PC-3 (cell line): ENCODE measurements around the gene SRRD. TPM values are rescaled to one million over a fixed set of nuclear protein-coding genes. Genes with fewer than 3 reads are reported as not detected.

ENCODE experiments used
- ATAC-seq: fragments of 200-7000 bp; cut with Tn5 transposase; 2 replicates; pipeline ENCODE4 v1.9.1; 2020; ENCODE audit warnings: mild to moderate bottlenecking, moderate library complexity
- BruUV-seq: library from RNA; stranded (reverse); fragments of 400-500 nt; replicated peaks from 2 replicates; lab custom pipeline; 2021; lab: Mats Ljungman, UMichigan
- CTCF ChIA-PET: fragments of 300-600 bp; sonication (Branson Sonifier 250); formaldehyde crosslinking; loops from one replicate; lab custom pipeline; 2022; ENCODE audit warnings: antibody characterized with exemption; lab: Charles Lee
- POLR2A ChIA-PET: fragments of 300-600 bp; sonication (Branson Sonifier 250); formaldehyde crosslinking; loops from one replicate; lab custom pipeline; 2022; ENCODE audit warnings: antibody characterized with exemption; ENCODE audit not compliant: unreplicated experiment; lab: Charles Lee
- DNase-seq: peaks from one replicate; pipeline ENCODE4 v3.0.0-alpha.2; 2015
- H2AFZ ChIP-seq: fragments of 300-600 bp; sonication (generic); 2 replicates; pipeline ENCODE4 v1.6.0; 2016; ENCODE audit warnings: antibody characterized with exemption, low read length
- H3F3A ChIP-seq: fragments of 300-600 bp; sonication (generic); one replicate; pipeline ENCODE4 v1.6.0; 2017; ENCODE audit warnings: antibody characterized with exemption, low read length, control low read depth, mild to moderate bottlenecking; ENCODE audit not compliant: unreplicated experiment
- H3K27ac ChIP-seq: fragments of 300-600 bp; sonication (generic); 2 replicates; pipeline ENCODE4 v1.5.1; 2016; ENCODE audit warnings: mild to moderate bottlenecking, low read length
- H3K27me3 ChIP-seq: fragments of 300-600 bp; sonication (generic); 2 replicates; pipeline ENCODE4 v1.6.1; 2016; ENCODE audit warnings: low read length, mixed read lengths
- H3K36me3 ChIP-seq: fragments of 300-600 bp; sonication (generic); 2 replicates; pipeline ENCODE4 v1.6.1; 2016; ENCODE audit warnings: low read depth, mixed run types, low read length, mixed read lengths
- H3K4me1 ChIP-seq: fragments of 300-600 bp; sonication (generic); 2 replicates; pipeline ENCODE4 v1.5.1; 2016; ENCODE audit warnings: low read length; ENCODE audit not compliant: insufficient read depth
- H3K4me2 ChIP-seq: fragments of 300-600 bp; sonication (generic); 2 replicates; pipeline ENCODE4 v1.6.0; 2016; ENCODE audit warnings: low read length
- H3K4me3 ChIP-seq: fragments of 300-600 bp; sonication (generic); 2 replicates; pipeline ENCODE4 v1.5.1; 2016; ENCODE audit warnings: mild to moderate bottlenecking, low read length, mixed read lengths
- H3K79me2 ChIP-seq: fragments of 300-600 bp; sonication (generic); 2 replicates; pipeline ENCODE4 v1.6.1; 2017; ENCODE audit warnings: low read length, mixed read lengths
- H3K9ac ChIP-seq: fragments of 300-600 bp; sonication (generic); 2 replicates; pipeline ENCODE4 v1.6.0; 2016; ENCODE audit warnings: mild to moderate bottlenecking, low read length
- H3K9me2 ChIP-seq: fragments of 300-600 bp; sonication (generic); replicated peaks from 2 replicates; pipeline ENCODE4 v1.6.1; 2016; ENCODE audit warnings: mixed run types, low read length, mixed read lengths
- H3K9me3 ChIP-seq: fragments of 300-600 bp; sonication (generic); 2 replicates; pipeline ENCODE4 v1.6.1; 2016; ENCODE audit warnings: low read length, mixed read lengths
- H4K20me1 ChIP-seq: fragments of 300-600 bp; sonication (generic); 2 replicates; pipeline ENCODE4 v1.6.1; 2016; ENCODE audit warnings: low read length, mixed read lengths
- CTCF ChIP-seq: fragments of 300-600 bp; sonication (generic); conservative IDR thresholded peaks from 2 replicates; pipeline ENCODE4 v1.5.1; 2017; ENCODE audit warnings: antibody characterized with exemption, low read depth, mild to moderate bottlenecking, low read length
- EZH2 ChIP-seq: fragments of 300-600 bp; sonication (generic); IDR thresholded peaks from one replicate; pipeline ENCODE4 v1.6.1; 2017; ENCODE audit warnings: antibody characterized with exemption, mild to moderate bottlenecking, low read length; ENCODE audit not compliant: unreplicated experiment
- EZH2phosphoT487 ChIP-seq: fragments of 300-600 bp; sonication (generic); IDR thresholded peaks from 2 replicates; pipeline ENCODE4 v1.6.1; 2018; ENCODE audit warnings: mild to moderate bottlenecking, antibody characterized with exemption, low read length, borderline replicate concordance
- intact Hi-C: fragments of 100-400 bp; cut with micrococcal nuclease; formaldehyde crosslinking; loops from 2 replicates; pipeline ENCODE4 v1.9.0; 2023
- total RNA-seq: library from RNA; depleted of rRNA; stranded (reverse); fragments of >200 nt; gene quantifications from 2 replicates; pipeline ENCODE4 v1.2.3, GENCODE V29; 2014

Gene SRRD
- total RNA-seq, 1 experiment from 2014 or later, result 17.6 TPM

GRCh38 chr22:26447584-26448329, 35.9 kb upstream of the SRRD start:
- no peaks in the 10 kb centered on the region for H3K9me3 ChIP-seq
- H3K4me2 ChIP-seq, result no peak overlapping the region
- no peaks in the 10 kb centered on the region for H3K79me2 ChIP-seq
- ATAC-seq, result no peak
- DNase-seq, result no peak
- H2AFZ ChIP-seq, result no peak overlapping the region
- no peak overlapping the region for H3K9ac ChIP-seq
- H3K27ac ChIP-seq, result no peak overlapping the region
- intact Hi-C loops, result no loop called here
- H3K27me3 ChIP-seq, result no peaks in the 10 kb centered on the region
- no peaks in the 10 kb centered on the region for H3K36me3 ChIP-seq
- H3F3A ChIP-seq, result no peaks in the 10 kb centered on the region
- ChIA-PET POLR2A (no interaction called here), CTCF (no interaction called here)
- H3K4me1 ChIP-seq, result no peaks in the 10 kb centered on the region
- no peaks in the 10 kb centered on the region for H4K20me1 ChIP-seq
- no peak for TF ChIP-seq CTCF
- no peak for TF ChIP-seq EZH2
- TF ChIP-seq EZH2phosphoT487, result no peak
- H3K4me3 ChIP-seq, result no peak overlapping the region
- no peaks in the 10 kb centered on the region for H3K9me2 ChIP-seq
- BruUV-seq, result no TSS peak

DNA sequence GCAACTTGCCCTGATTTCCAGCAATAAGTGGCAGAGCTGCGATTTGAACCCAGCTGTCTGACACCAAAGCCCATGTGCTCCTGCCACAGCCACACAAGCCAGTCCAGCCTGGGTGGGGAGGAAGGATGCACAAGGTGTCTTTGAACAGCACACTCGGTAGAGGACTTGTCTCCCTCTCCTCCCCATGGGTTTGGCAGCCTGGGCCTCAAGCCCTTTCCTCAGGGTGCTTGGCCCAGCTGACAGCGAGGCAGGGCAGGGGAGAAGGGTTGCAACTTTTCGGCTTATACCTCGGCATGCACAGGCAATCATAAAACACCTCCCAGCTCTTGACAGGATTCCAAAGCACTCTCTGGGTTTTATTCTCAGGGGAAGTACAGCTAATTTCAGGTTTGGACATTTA, 35.3 kb upstream of the SRRD start:
- ATAC-seq (no peak), DNase-seq (no peak)
- TF ChIP-seq EZH2, result no peak
- no peak for TF ChIP-seq CTCF
- no peak for TF ChIP-seq EZH2phosphoT487
- Histone ChIP-seq H3K4me2 (no peak overlapping the region), H3K4me1 (no peaks in the 10 kb centered on the region), H3K4me3 (no peak overlapping the region), H3K27me3 (no peaks in the 10 kb centered on the region), H3F3A (no peaks in the 10 kb centered on the region), H3K9ac (no peak overlapping the region), H2AFZ (no peak overlapping the region), H3K9me3 (no peaks in the 10 kb centered on the region), H3K36me3 (no peaks in the 10 kb centered on the region), H3K79me2 (no peaks in the 10 kb centered on the region), H3K27ac (no peak overlapping the region), H3K9me2 (no peaks in the 10 kb centered on the region), H4K20me1 (no peaks in the 10 kb centered on the region)
- CTCF ChIA-PET, result no interaction called here
- intact Hi-C loops, result no loop called here
- POLR2A ChIA-PET, result no interaction called here
- BruUV-seq, result no TSS peak

DNA sequence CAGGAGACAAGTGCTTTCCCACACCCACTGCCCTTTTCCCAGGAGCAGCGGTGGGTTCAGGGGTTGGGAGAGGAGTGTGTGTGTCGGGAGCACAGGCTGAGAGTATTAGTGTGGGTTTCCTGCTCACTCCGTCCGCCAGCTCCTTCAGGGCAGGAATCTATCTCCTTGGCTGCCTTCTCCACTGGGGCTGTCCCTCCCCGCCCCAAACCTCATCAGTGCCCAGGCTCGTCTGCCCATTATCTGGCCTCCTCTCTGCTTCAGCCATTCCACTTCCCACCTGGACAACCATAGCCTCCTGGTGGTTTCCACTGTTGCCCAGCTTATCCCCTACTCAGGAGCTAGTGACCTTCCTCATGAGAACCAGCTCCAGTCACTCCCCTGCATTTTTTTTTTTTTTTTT, 34.7 kb upstream of the SRRD start:
- H3K4me2 ChIP-seq, result no peak overlapping the region
- no peaks in the 10 kb centered on the region for H3F3A ChIP-seq
- H3K9me2 ChIP-seq, result no peaks in the 10 kb centered on the region
- no peaks in the 10 kb centered on the region for H3K9me3 ChIP-seq
- no peak overlapping the region for H3K27ac ChIP-seq
- BruUV-seq, result no TSS peak
- no peaks in the 10 kb centered on the region for H3K36me3 ChIP-seq
- H4K20me1 ChIP-seq, result no peaks in the 10 kb centered on the region
- H3K27me3 ChIP-seq, result no peaks in the 10 kb centered on the region
- CTCF ChIA-PET, result no interaction called here
- TF ChIP-seq CTCF (no peak), EZH2phosphoT487 (no peak), EZH2 (no peak)
- no peak overlapping the region for H2AFZ ChIP-seq
- no peaks in the 10 kb centered on the region for H3K4me1 ChIP-seq
- no peak overlapping the region for H3K9ac ChIP-seq
- no peak for ATAC-seq
- POLR2A ChIA-PET, result no interaction called here
- no peak for DNase-seq
- H3K4me3 ChIP-seq, result no peak overlapping the region
- no peaks in the 10 kb centered on the region for H3K79me2 ChIP-seq
- intact Hi-C loops, result no loop called here
